H1 (cell line): ENCODE data around the gene SCYL3.

Source experiments
- CTCF ChIP-seq, 3 experiments: IDR thresholded peaks; 1 replicate in 2 of 3; 2 replicates in 1 of 3; pipeline versions ENCODE4 v1.5.1 to v1.6.1; 2011; ENCODE audit warnings: low read length in 3 of 3, mild to moderate bottlenecking in 3 of 3, inconsistent platforms in 2 of 3, low read depth in 1 of 3, moderate library complexity in 1 of 3; ENCODE audit not compliant: insufficient read depth in 1 of 3; ENCODE audit errors: control extremely low read depth in 1 of 3
- EP300 ChIP-seq, 2 experiments: IDR thresholded peaks; 1 replicate in 1 of 2; 2 replicates in 1 of 2; pipeline ENCODE4 v1.6.1; 2011 to 2012; ENCODE audit warnings: low read depth in 2 of 2, low read length in 2 of 2, mild to moderate bottlenecking in 2 of 2, borderline replicate concordance in 1 of 2, inconsistent platforms in 1 of 2, moderate library complexity in 1 of 2
- POLR2A ChIP-seq, 2 experiments: IDR thresholded peaks; 1 replicate in 1 of 2; 2 replicates in 1 of 2; pipeline ENCODE4 v1.6.1; 2011; ENCODE audit warnings: low read depth in 2 of 2, low read length in 2 of 2, mild to moderate bottlenecking in 2 of 2; ENCODE audit errors: control extremely low read depth in 1 of 2
- SIX5 ChIP-seq: IDR thresholded peaks from 2 replicates; pipeline ENCODE4 v1.6.1; 2011; ENCODE audit warnings: mild to moderate bottlenecking, low read depth, low read length
- SP1 ChIP-seq: IDR thresholded peaks from 2 replicates; pipeline ENCODE4 v1.6.1; 2011; ENCODE audit warnings: low read depth, low read length

GRCh38 chr1:169890761-169891538 is 2.7 kb downstream of the SCYL3 start:
- TF ChIP-seq SP1 (no peak), POLR2A (IDR thresholded peaks at IDR 0.05; ENCODE audit: control extremely low read depth in 1 of 2, low read depth in 2 of 2, low read length in 2 of 2) (no peak), CTCF (IDR thresholded peaks at IDR 0.05; ENCODE audit: control extremely low read depth in 1 of 3, insufficient read depth in 1 of 3, low read depth in 1 of 3, low read length in 3 of 3) (no peak), EP300 (IDR thresholded peaks at IDR 0.05; ENCODE audit: borderline replicate concordance in 1 of 2, low read depth in 2 of 2, low read length in 2 of 2) (no peak), SIX5 (no peak)
